GM12891 (cell line): ENCODE results near the gene SLC25A39.

Experiments used
- PAX5 ChIP-seq: IDR thresholded peaks from 2 replicates; pipeline ENCODE4 v1.6.1; 2011; ENCODE audit warnings: low read length, moderate library complexity, mild to moderate bottlenecking; ENCODE audit not compliant: insufficient read depth, severe bottlenecking
- POLR2A ChIP-seq: IDR thresholded peaks from 2 replicates; pipeline ENCODE4 v1.6.1; 2011; ENCODE audit warnings: low read depth, low read length, control low read depth
- POLR2AphosphoS5 ChIP-seq: IDR thresholded peaks from 2 replicates; pipeline ENCODE4 v1.6.1; 2011; ENCODE audit warnings: low read depth, low read length, control low read depth
- POU2F2 ChIP-seq: IDR thresholded peaks from 2 replicates; pipeline ENCODE4 v1.6.1; 2011; ENCODE audit warnings: low read depth, mild to moderate bottlenecking, control low read depth, low read length, moderate library complexity
- TAF1 ChIP-seq: IDR thresholded peaks from 2 replicates; pipeline ENCODE4 v1.6.1; 2011; ENCODE audit warnings: low read depth, low read length, control low read depth

DNA sequence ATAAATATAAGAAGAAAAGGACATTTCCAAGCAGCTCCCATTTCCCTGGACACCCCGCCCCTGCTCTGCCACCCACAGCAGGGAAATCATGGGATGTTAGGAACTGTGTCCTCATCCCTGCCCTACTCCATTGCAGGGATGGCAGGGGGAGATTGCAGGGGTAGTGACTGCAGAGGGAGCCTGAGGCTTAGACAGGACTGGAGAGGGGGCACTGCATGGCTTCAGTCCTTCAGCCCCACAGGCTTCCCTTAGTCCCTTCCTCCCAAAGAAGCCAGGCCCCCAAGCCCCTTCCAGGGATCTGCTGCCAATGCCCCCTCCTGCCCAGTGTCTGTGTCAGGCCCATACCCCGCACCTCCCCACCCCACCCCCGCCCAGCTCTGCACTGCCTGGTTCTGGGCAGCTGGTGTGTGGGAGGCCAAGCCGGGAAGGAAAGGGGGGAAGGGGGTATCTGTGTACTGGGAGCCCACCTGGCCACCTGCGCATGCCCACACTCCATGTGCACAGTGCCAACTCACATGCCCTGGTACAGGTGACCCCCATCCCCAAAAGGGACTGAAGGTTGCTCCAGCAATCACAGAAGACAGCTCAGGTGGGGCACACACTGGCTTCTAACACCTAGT, 13.0 kb downstream of the SLC25A39 start:
- TF ChIP-seq POLR2AphosphoS5 (no peak), TAF1 (no peak), PAX5 (no peak), POLR2A (no peak), POU2F2 (no peak)
